ENCODE results near the gene KCNMA1. TPM values are rescaled to one million over a fixed set of nuclear protein-coding genes. Genes with fewer than 3 reads are reported as not detected.

KCNMA1 gene
- total RNA-seq, 1 experiment from 2014 or later: 0.45 TPM

GRCh38 chr10:76882245-76882644 lies 755.4 kb downstream of the KCNMA1 start:
- Mint-ChIP-seq H3K27ac (ENCODE audit: unreplicated experiment) (no peak overlapping the region), H3K27me3 (ENCODE audit: unreplicated experiment) (peaks cover 29% of the 10 kb centered on the region), H3K4me1 (ENCODE audit: low read depth, unreplicated experiment) (no peaks in the 10 kb centered on the region), H3K9me3 (ENCODE audit: low read depth, unreplicated experiment) (no peaks in the 10 kb centered on the region), H3K4me3 (ENCODE audit: low read depth, unreplicated experiment) (no peak overlapping the region), H3K36me3 (ENCODE audit: insufficient read depth, unreplicated experiment) (no peaks in the 10 kb centered on the region)
- DNase-seq: no peak
- CTCF ChIA-PET: no interaction called here
- no TSS peak for BruUV-seq (replicated peaks)
- no peak for TF ChIP-seq CTCF (IDR thresholded peaks at IDR 0.05; ENCODE audit: unreplicated experiment)
- intact Hi-C loops (cut with micrococcal nuclease; ENCODE audit: unreplicated experiment): no loop called here

- no peaks in the 10 kb centered on the region for H3K36me3 Mint-ChIP-seq (ENCODE audit: insufficient read depth, unreplicated experiment)
- BruUV-seq (replicated peaks): no TSS peak
Measured at GRCh38 chr10:76881477-76882220, 756.0 kb downstream of the KCNMA1 start.

GRCh38 chr10:76880931-76881330 lies 756.7 kb downstream of the KCNMA1 start:
- no TSS peak for BruUV-seq (replicated peaks)
- Mint-ChIP-seq H3K4me1 (ENCODE audit: low read depth, unreplicated experiment) (no peaks in the 10 kb centered on the region), H3K9me3 (ENCODE audit: low read depth, unreplicated experiment) (no peaks in the 10 kb centered on the region), H3K27ac (ENCODE audit: unreplicated experiment) (no peak overlapping the region), H3K36me3 (ENCODE audit: insufficient read depth, unreplicated experiment) (no peaks in the 10 kb centered on the region), H3K4me3 (ENCODE audit: low read depth, unreplicated experiment) (no peak overlapping the region), H3K27me3 (ENCODE audit: unreplicated experiment) (peaks cover 29% of the 10 kb centered on the region)
- CTCF ChIA-PET: no interaction called here
- intact Hi-C loops (cut with micrococcal nuclease; ENCODE audit: unreplicated experiment): no loop called here
- TF ChIP-seq CTCF (IDR thresholded peaks at IDR 0.05; ENCODE audit: unreplicated experiment): no peak
- no peak for DNase-seq

More at GRCh38 chr10:76881477-76882220, 756.0 kb downstream of the KCNMA1 start:
- intact Hi-C loops (cut with micrococcal nuclease; ENCODE audit: unreplicated experiment): no loop called here
- no peak for DNase-seq
- no peaks in the 10 kb centered on the region for H3K9me3 Mint-ChIP-seq (ENCODE audit: low read depth, unreplicated experiment)
- no peak overlapping the region for H3K27ac Mint-ChIP-seq (ENCODE audit: unreplicated experiment)
- H3K4me1 Mint-ChIP-seq (ENCODE audit: low read depth, unreplicated experiment): no peaks in the 10 kb centered on the region
- no peak overlapping the region for H3K4me3 Mint-ChIP-seq (ENCODE audit: low read depth, unreplicated experiment)
- no peak for TF ChIP-seq CTCF (IDR thresholded peaks at IDR 0.05; ENCODE audit: unreplicated experiment)
- peaks cover 29% of the 10 kb centered on the region for H3K27me3 Mint-ChIP-seq (ENCODE audit: unreplicated experiment)
- CTCF ChIA-PET: no interaction called here

- H3K27ac Mint-ChIP-seq (ENCODE audit: unreplicated experiment): no peak overlapping the region
Measured at GRCh38 chr10:76879116-76879913, 758.3 kb downstream of the KCNMA1 start.

More at GRCh38 chr10:76879116-76879913, 758.3 kb downstream of the KCNMA1 start:
- no peaks in the 10 kb centered on the region for H3K36me3 Mint-ChIP-seq (ENCODE audit: insufficient read depth, unreplicated experiment)
- CTCF ChIA-PET: no interaction called here
- no peak overlapping the region for H3K4me3 Mint-ChIP-seq (ENCODE audit: low read depth, unreplicated experiment)
- H3K9me3 Mint-ChIP-seq (ENCODE audit: low read depth, unreplicated experiment): no peaks in the 10 kb centered on the region
- peaks cover 29% of the 10 kb centered on the region for H3K27me3 Mint-ChIP-seq (ENCODE audit: unreplicated experiment)
- DNase-seq: no peak
- TF ChIP-seq CTCF (IDR thresholded peaks at IDR 0.05; ENCODE audit: unreplicated experiment): no peak
- BruUV-seq (replicated peaks): no TSS peak
- H3K4me1 Mint-ChIP-seq (ENCODE audit: low read depth, unreplicated experiment): no peaks in the 10 kb centered on the region
- intact Hi-C loops (cut with micrococcal nuclease; ENCODE audit: unreplicated experiment): no loop called here
